IPS DF 4.7 (cell line): Measurements from ENCODE around the gene CAP2.
"Not testable (repeated sequence)": the region's sequence is repeated elsewhere in the genome, so short reads cannot be mapped to it uniquely, and the experiment has no call there.

Source experiments
- DNase-seq: peaks from one replicate; pipeline ENCODE4 v3.0.0-alpha.2; 2013; ENCODE audit warnings: low spot score; ENCODE audit errors: extremely low read depth

CAP2 gene

DNA sequence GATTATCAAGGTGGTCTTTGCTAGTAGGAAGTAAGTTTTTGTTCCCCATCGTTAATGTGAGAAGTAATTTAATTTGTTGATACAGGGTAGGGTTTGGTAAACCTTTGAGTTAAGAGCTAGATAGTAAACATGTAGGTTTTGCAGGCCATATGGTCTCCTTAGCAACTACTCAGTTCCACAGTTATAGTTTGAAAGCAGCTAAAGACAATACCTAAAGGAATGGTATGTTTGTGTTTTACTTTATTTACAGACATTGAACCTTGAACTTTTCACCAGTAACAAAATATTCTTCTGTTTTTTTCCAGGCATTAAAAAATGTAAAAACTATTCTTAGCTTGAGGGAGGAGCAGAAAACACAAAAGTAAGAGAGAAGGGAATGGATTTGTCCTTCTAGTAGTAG is 1.7 kb downstream of the CAP2 start:
- DNase-seq, result no peak

DNA sequence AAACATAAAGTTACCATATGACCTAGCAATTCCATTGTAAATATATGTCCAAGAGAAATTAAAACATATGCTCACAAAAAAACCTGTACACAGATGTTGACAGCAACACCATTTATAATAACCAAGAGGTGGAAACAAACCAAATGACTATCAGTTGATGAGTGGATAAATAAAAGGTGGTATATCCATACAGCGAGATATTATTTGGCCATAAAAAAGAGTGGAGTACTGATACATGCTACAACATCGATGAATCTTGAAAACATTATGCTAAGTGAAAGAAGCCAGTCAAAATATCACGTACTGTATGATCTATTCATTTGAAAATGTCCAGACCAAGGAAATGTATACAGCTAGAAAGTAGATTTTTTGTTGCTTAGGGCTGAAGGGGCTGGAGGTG is 2.9 kb downstream of the CAP2 start:
- no peak for DNase-seq

DNA sequence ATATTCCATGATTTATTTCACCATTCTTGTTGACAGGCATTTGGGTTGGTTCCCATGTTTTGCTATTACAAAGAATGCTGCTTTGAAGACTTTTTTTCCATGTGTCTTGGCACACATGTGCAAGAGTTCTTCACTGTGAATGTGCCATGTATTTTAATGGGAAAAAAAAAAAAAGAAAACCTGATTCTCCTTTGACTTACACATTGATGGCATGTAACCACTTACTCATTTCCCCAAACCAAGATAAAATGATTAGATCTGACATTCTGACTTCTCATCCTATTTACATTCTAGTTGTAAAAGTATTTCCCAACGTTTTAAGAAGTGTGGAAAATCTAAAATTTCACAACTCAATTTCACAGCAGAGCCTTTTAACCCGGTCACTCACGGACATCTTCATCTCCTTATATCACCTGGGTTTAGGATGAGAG is 4.4 kb downstream of the CAP2 start:
- DNase-seq, result no peak

DNA sequence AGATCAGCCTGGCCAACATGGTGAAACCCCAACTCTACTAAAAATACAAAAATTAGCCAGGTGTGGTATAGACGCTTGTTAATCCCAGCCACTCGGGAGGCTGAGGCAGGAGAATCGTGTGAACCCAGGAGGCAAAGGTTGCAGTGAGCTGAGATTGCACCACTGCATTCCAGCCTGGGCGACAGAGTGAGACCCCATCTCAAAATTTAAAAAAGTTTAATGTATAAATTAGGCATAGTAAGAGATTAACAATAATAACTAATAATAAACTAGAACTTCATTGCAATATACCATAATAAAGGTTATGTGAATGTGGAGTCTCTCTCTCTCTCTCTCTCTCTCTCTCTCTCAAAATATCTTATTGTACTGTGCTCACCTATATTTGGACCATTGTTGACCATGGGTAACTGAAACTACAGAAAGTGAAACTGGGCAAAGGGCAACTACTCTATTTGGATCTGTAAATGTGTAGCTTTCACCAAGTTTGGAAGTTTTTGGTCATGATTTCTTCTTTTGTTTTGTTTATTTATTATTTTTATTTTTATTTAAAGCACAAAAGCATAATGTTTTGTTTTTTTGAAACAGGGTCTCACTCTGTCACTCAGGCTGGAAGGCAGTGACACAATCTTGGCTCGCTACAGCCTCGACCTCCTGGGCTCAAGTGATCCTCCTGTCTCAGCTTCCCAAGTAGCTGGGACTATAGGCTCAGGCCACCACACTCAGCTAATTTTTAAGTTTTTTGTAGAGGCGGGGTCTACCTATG is 12.0 kb downstream of the CAP2 start:
- DNase-seq, result not testable (repeated sequence)

DNA sequence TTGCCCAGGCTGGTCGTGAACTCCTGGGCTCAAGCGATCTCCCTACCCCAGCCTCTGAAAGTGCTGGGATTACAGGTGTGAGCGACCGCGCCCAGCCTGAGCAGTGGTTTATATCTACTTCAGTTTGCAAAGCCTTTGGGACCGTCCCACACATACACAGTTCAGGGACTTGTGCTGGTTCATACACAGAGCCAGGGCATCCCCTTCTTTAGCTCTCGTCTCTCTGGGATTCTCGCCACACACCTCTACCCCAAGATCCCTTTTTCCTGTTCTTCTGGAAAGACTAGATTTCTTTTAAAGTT is 12.5 kb downstream of the CAP2 start:
- DNase-seq, result no peak

DNA sequence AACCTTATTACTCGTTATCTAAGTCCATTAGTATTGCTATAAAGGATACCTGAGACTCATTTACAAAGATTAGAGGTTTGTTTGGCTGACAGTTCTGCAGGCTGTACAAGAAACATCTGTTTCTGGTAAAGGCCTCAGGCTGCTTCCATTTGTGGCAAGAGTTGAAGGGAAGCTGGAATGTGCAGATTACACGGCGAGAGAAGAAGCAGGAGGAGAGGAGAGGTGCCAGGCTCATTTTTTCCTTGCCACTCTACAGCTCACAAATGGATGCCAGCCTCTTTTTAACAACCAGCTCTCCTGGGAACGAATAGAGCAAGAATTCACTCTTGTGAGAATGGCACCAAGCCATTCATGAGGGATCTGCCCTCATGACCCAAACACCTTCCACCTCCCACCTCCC is 14.7 kb downstream of the CAP2 start:
- DNase-seq, result no peak

DNA sequence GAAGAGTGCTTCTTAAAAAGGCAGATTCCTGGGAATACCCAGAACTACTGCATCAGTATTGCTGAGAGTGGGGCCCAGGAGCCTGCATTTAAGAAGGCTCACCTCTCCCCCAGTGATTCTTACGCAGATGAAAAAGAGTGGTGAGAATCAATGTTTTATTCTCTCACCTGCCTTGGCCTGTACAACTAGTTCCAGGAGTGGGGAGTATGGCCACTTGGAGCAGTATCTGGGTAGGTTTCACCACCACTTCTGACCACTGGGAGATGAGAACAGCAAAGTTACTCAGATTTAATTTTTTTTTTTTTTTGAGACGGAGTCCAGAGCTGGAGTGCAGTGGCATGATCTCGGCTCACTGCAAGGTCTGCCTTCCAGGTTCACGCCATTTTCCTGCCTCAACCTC is 16.9 kb downstream of the CAP2 start:
- DNase-seq, result no peak

DNA sequence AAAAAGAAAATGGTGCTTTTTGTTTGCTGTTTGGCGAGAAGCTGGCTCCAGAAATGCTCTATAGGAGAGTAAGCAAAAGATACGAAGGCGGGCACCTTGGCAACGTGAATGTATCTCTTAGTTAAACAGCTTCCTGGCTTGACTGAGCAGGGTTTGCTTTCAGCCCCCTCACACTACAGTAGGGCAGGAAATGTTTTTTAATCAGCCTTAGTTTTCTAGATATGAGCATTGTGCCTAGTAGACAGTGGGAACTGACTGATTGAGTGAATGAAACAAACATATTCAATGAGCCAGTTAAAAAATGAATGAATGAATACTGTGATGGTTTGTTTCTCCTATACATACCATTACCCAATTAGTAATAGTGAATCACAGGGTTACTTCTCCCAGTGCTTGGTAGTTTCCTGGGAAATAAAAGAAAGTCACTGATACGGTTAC is 19.9 kb downstream of the CAP2 start:
- DNase-seq, result no peak

DNA sequence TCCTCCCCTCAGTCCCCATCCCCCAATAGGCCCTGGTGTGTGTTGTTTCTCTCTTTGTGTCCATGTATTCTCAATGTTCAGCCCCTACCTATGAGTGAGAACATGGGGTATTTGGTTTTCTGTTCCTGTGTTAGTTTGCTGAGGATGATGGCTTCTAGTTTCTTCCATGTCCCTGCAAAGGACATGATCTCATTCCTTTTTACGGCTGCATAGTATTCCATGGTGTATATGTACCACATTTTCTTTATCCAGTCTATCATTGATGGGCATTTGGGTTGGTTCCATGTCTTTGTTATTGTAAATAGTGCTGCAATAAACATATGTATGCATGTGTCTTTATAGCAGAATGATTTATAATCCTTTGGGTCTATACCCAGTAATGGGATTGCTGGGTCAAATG is 21.0 kb downstream of the CAP2 start:
- not testable (repeated sequence) for DNase-seq

DNA sequence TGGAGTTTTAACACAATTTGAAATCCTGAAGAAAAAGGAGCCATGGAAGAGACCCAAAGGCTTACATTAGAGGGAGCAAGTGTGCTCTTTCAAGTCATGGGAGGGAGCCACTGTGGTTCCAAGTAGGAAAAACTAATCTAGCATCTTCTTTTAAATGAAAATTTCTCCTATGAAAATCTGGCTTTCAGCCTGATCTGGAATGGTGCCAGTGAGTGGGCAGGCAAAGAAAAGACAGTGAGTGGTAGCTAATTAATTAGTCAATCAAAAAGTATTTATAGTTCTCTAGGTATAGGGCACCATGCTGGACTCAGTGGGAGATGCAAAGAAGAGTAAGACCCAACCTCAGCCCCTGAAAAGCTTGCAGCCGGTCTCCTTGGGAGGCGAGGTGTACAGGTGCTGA is 21.9 kb downstream of the CAP2 start:
- DNase-seq, result no peak

DNA sequence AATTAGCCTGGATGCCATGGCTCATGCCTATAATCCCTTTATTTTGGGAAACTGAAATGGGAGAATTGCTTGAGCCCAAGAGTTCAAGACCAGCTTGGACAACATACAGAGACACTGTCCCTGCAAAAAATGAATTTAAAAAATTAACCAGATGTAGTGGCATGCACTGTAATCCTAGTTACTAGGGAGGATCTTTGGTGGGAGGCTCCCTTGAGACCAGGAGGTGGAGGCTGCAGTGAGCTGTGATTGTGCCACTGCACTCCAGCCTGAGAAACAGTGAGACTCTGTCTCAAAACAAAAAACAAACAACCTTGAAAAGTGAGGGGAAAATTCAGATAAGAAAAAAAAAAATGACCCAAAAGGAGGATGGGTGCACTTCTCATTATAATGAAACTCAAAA is 23.4 kb downstream of the CAP2 start:
- no peak for DNase-seq

DNA sequence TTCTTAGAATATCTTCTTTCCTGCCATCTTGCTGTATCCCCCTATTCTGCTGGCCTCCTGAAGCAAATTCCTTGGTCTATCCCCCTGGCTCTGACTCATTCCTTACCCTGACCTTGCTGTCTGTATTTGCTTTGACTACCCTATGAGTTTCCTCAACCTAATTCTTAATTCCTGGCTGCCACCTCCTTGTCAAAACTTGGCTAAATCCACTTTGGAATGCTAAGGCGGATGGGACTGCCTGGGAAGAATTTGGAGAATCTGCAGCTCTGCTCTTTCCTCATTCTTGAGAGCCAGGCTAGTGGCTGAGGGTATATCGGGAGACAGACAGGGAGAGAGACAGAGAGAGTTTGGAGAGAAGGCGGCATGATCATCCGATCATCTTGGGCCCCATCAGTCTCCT is 24.4 kb downstream of the CAP2 start:
- peak; percentile 64 for DNase-seq

DNA sequence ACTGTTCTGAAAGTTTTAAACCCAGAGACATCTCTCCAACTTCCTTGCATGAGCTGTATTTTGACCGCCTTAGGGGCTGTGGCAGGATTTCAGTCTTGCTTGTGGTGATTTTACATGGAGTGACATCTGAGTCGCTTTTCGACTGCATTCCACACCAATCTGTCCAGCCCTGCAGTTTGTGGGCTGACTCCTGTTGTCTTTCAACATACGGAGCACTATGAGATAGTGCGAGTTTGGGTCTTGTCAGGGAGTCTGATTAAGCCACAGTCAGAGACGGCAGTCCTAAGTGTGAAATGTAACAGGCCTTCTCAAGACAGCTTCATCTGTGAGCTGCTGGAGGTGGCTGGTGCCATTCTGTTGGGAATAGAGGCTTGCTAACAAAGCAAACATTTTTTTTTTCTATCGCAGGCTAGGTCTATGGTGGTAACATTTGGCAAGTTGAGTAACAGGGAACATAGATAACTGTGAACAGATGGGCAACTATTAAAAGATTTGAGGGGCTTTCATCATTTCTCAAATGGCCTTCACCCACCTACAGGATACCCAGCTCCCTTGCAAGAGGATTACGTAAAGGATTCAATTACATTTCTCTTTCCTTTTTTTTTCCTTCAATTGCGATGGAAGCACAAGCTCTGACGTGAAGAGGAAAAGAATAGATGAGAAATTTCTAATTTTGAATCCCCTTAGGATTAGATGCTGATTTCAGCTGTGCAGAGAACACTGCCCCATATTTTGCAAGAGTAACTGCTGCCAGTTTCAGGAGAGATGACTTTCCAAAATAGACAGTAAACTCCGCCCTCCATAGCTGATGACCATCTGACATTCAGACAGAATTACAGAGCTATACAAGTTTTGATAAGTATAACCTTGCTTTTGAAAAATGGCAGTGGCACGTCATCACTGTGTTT is 25.1 kb downstream of the CAP2 start:
- DNase-seq, result no peak

DNA sequence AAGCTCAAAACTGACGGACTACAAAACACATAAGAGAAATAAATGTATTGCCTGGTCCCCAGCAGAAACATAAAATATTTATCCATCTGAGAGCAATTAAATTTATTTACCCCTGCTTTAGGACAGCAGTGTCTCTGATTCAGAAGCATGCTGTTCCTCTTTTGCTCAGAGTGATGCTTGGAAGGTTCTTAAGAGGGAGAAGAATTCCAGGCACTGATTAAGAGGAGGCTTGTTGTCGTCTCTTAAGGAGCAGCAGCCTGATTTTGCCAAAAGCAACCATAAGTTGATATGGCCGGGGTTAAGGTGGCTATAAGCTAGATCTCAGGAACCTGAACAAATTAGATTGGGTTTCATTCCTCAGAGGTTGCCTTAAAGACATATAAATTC is 25.8 kb downstream of the CAP2 start:
- no peak for DNase-seq

DNA sequence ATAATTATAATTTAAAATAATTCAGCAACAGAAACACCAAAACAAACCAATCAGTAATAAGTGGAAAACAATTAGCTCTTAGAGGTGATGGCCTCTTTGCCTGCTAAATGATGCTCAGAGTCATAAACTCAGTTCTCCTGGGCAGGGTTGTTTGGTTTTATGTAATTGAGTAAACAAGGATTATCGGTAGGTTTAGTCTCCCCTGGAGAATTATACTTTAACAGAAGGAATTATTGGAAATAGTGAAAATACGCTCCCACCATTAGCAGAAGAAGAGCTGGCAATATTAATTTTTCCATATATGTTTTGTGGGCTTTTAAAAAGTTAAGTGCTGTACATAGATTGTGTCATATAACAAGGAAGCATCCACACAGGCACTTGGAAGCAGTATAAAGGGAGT is 27.0 kb downstream of the CAP2 start:
- no peak for DNase-seq

DNA sequence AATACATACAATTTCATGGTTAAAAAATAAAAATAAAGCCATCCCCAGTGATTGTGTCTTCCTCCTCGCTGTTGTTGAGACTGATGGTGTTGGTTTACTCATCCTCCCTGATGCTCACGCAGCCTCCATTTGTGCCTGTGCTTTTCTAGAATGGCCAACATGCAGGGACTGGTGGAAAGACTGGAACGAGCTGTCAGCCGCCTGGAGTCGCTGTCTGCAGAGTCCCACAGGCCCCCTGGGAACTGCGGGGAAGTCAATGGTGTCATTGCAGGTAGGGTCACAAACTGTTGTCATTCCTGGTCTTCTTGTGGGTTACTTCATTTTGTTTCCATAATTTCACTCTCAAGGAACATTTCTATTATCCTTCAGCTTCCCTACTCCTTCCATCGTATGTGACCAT is 28.0 kb downstream of the CAP2 start:
- no peak for DNase-seq

DNA sequence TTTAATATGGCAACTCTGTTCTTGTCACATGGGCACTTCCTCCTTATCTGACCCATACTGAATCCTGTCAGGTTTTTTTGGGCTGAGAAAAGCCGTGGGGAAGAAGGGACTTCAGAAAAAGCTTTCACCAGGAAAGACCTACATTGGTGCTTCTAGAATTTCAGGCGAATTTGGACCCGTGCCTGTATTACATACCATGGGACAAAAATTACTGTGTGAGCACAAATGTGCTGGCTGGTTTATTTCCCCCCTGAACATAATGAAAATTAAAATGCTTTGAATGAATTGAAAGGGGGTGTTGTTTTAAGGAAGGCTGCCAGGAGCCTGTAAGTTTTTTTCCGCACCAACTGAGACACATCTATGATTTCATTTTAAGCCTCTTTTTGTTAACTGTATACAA is 29.6 kb downstream of the CAP2 start:
- DNase-seq, result no peak

DNA sequence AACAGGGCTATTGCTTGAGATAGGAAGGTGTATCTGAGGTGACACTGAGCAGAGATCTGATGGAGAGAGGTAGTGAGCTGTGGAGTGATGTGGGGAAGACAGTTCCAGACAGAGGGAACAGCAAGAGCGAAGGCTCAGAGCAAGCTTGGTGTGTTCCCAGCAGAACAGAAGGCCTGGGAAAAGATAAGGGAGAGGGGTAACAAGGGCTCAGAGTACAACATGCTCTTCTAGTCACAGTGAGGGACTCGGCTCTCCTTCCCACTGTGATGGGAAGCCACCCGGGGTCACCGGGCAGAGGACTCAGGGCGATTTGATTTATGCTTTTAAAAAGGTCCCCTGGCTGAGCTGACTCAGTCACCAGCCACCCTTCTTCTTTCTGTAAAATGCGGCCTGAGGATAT is 33.7 kb downstream of the CAP2 start:
- no peak for DNase-seq

DNA sequence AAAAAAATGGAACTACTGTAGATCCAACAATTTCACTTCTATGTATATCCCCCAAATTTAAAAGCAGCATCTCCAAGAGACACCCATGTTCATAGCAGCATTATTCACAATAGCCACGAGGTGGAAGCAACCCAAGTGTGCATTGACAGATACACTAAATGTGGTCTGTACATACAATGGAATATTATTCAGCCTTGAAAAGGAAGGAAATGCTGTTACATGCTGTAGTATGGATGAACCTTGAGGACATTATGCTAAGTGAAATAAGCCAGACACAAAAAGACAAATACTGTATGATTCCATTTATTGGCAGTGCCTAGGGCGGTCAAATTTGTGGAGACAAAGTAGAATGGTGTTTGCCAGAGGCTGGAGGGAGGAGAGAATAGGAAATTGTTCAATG is 34.2 kb downstream of the CAP2 start:
- DNase-seq, result no peak

DNA sequence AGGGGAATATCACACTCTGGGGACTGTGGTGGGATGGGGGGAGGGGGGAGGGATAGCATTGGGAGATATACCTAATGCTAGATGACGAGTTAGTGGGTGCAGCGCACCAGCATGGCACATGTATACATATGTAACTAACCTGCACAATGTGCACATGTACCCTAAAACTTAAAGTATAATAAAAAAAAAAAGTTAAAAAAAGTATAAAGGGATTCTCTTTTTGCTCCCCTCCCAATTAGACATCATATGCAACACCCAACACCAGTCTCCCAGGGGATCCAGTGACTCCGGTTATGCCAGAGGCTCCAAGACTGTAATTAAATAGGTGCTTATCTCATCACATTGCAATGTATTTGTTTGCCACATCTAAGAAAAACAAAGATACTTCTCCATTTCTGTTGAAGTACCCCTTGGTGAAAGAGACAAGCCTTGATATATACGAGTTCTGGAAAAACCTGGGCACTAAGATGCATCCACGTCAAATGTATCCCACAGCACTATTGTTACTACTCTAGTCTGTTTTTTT is 35.3 kb downstream of the CAP2 start:
- DNase-seq, result not testable (repeated sequence)

DNA sequence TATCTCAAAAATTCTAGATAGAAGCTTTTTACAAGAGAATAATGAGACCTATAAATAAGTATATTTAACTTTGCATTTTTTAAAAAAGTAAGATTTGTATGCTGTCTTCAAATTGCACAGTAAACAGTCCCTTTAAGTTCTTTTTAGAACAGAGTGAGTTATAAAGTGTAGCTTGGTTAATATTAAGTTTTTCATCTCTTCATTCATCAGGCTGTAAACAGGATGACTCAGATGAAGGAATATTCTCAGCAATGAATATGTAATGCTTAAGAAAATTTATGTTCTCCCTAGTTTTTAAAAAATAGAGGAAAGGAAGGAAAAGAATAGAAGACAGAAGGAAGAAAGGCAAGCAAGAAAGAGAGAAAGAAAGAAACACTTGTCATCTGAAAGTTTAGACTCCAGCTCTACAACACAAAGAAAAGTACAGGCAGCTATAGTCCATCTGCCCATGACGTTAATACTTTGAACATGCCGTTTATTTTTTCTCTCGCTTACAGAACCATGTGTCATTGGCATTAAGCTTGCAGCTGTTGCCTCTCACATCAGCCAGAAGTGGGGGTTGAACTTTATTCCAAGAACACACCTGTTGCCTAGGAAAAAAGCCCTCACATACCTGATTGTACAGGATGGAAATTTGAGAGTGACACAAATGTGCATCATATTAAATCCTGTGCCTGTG is 36.1 kb downstream of the CAP2 start:
- no peak for DNase-seq

DNA sequence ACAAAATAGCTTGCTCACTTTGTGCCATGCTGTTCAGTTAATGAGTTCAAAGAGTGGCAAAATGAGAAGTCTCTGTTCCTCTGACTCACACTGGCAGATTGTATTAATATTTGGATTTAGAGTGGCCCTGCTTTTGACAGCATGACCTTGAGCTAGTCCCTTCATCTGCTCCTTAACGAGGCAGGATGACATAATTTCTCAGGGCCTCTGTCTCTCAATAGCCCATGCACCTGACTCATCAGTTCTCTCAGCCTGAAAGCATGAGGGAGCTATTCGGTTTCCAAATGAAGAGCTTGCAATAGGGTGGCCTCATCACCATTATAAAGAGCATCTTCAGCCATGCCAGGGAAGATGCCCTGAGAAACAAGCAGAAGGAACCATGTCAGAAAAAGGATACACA is 38.2 kb downstream of the CAP2 start:
- DNase-seq, result no peak
